ENCODE measurements around the gene KLHL22.
"Not testable (repeated sequence)": the region's sequence is repeated elsewhere in the genome, so short reads cannot be mapped to it uniquely, and the experiment has no call there.

Gene KLHL22

DNA sequence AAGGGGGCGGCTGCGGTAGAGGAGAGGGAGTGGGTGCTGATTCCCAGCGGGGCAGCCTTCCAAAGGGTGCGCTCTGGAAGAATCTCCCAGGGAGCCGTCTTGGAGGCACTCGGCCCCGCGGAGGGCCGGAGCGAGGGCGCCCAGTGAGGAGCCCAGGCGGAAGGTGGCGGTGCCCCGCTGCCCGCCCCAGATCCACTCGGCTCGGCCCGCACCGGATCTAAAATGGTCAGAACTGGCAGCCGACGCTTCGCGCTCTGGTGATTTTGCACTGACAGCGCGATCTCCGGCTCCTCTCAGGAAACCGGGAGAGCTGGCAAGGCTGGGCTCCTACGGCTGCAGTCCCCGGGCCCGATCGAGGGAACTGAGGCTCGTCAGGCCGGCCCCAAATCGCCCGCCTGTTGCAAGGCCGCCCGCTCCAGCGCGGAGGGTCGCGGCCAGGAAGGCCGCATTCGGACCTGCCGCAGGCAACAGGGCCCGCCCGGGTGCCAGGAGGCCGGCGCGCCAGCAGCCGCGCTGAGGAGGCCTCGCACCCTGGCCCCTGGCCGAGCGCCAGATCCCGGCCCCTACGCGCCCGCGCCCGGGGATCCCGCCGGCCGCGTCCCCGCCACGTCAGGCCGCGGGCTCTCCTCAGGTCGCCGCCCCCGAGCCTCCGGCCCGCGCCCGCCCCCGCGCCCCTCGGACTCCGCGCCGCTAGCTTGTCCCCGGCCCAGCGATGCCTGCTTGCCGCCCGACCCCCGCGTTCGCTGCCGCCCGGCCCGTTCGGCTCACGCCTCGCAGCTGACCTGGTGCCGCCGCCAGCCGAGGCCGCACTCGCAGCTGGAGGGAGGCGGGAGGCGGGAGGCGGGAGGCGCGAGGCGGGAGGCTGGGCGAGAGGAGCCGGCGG is at the start of gene KLHL22:
TSS of gene KLHL22 (minus strand) at position 818 of the 883 bp plus-strand sequence. CDS start 6,584 bp downstream, outside the sequence.
- H3K4me1 ChIP-seq (ENCODE audit: control insufficient read depth, insufficient read depth, low read length), result 0 out of 2 replicates have a peak, but pooled peaks cover 4% of the 10 kb centered on the region
- H3K27ac ChIP-seq (ENCODE audit: low read depth, low read length), result peak within 1 kb of the TSS; percentile 87
- H3K36me3 ChIP-seq (ENCODE audit: control insufficient read depth, insufficient read depth, low read length), result peaks cover 3% of the 10 kb centered on the region
- peak within 1 kb of the TSS; percentile 70 for H3K4me3 ChIP-seq (ENCODE audit: low read depth, low read length)
- H3K27me3 ChIP-seq (ENCODE audit: control insufficient read depth, insufficient read depth, low read length), result peaks cover 15% of the 10 kb centered on the region
- peak within 1 kb of the TSS; percentile 15 for H3K9ac ChIP-seq (ENCODE audit: low read depth, low read length)
- no peaks in the 10 kb centered on the region for H3K9me3 ChIP-seq (ENCODE audit: control insufficient read depth, insufficient read depth, low read length)

GRCh38 chr22:20545318-20545634 is 49.7 kb upstream of the KLHL22 start:
- Histone ChIP-seq H3K4me1 (ENCODE audit: control insufficient read depth, insufficient read depth, low read length) (peaks cover 12% of the 10 kb centered on the region; the same call in 1 of the 2 replicates), H3K36me3 (ENCODE audit: control insufficient read depth, insufficient read depth, low read length) (peaks cover 18% of the 10 kb centered on the region)
- H3K27ac ChIP-seq (ENCODE audit: low read depth, low read length); H3K4me3 ChIP-seq (ENCODE audit: low read depth, low read length); H3K27me3 ChIP-seq (ENCODE audit: control insufficient read depth, insufficient read depth, low read length); H3K9me3 ChIP-seq (ENCODE audit: control insufficient read depth, insufficient read depth, low read length); H3K9ac ChIP-seq (ENCODE audit: low read depth, low read length): not testable (repeated sequence)

DNA sequence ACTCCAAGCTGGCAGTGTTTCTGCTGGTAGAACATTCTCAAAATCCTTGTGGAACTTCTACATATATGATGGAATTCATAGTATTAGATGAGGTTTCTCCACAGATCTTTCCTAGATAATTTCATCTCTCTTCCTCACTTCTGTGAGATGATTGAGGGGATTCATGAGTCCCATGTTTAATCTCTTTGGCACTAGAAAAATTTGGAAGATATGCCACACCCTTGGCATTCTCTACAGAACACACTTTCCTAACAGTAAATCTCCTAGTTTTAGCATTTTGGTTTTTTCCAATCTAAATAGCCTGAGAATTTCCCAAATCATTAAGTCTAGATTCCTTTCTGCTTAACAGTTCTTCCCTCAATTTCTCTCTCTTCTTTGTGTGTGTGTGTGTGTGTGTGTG is 47.1 kb upstream of the KLHL22 start:
- no peaks in the 10 kb centered on the region for H3K27me3 ChIP-seq (ENCODE audit: control insufficient read depth, insufficient read depth, low read length)
- no peak overlapping the region for H3K9ac ChIP-seq (ENCODE audit: low read depth, low read length)
- H3K4me1 ChIP-seq (ENCODE audit: control insufficient read depth, insufficient read depth, low read length), result 0 out of 2 replicates have a peak, but pooled peaks cover 4% of the 10 kb centered on the region
- no peaks in the 10 kb centered on the region for H3K9me3 ChIP-seq (ENCODE audit: control insufficient read depth, insufficient read depth, low read length)
- H3K27ac ChIP-seq (ENCODE audit: low read depth, low read length), result no peak overlapping the region
- no peak overlapping the region for H3K4me3 ChIP-seq (ENCODE audit: low read depth, low read length)
- H3K36me3 ChIP-seq (ENCODE audit: control insufficient read depth, insufficient read depth, low read length), result peaks cover 20% of the 10 kb centered on the region

DNA sequence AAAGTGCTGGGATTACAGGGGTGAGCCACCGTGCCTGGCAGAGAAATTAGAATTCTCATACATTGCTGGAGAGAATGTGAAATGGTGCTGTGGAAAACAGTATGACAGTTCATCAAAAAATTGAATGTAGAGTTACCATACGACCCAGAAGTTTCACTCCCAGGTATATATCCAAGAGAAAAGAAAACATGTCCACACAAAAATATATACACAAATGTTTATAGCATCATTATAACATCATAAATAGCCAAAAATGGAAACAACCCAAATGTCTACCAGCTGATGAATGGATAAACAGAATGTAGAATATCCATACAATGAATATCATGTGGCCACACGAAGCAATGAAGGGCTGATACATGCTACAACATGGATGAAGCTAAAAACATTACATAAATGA is 46.5 kb upstream of the KLHL22 start:
- Histone ChIP-seq H3K9ac (ENCODE audit: low read depth, low read length) (no peak overlapping the region), H3K9me3 (ENCODE audit: control insufficient read depth, insufficient read depth, low read length) (no peaks in the 10 kb centered on the region), H3K36me3 (ENCODE audit: control insufficient read depth, insufficient read depth, low read length) (peaks cover 27% of the 10 kb centered on the region), H3K27ac (ENCODE audit: low read depth, low read length) (no peak overlapping the region), H3K4me3 (ENCODE audit: low read depth, low read length) (no peak overlapping the region), H3K27me3 (ENCODE audit: control insufficient read depth, insufficient read depth, low read length) (no peaks in the 10 kb centered on the region), H3K4me1 (ENCODE audit: control insufficient read depth, insufficient read depth, low read length) (0 out of 2 replicates have a peak, but pooled peaks cover 4% of the 10 kb centered on the region)

GRCh38 chr22:20538875-20539274 is 43.3 kb upstream of the KLHL22 start:
- H3K36me3 ChIP-seq (ENCODE audit: control insufficient read depth, insufficient read depth, low read length), result peaks cover 25% of the 10 kb centered on the region
- H3K9me3 ChIP-seq (ENCODE audit: control insufficient read depth, insufficient read depth, low read length); H3K9ac ChIP-seq (ENCODE audit: low read depth, low read length); H3K27ac ChIP-seq (ENCODE audit: low read depth, low read length); H3K27me3 ChIP-seq (ENCODE audit: control insufficient read depth, insufficient read depth, low read length); H3K4me3 ChIP-seq (ENCODE audit: low read depth, low read length); H3K4me1 ChIP-seq (ENCODE audit: control insufficient read depth, insufficient read depth, low read length): not testable (repeated sequence)

- Histone ChIP-seq H3K9ac (ENCODE audit: low read depth, low read length) (no peak overlapping the region), H3K36me3 (ENCODE audit: control insufficient read depth, insufficient read depth, low read length) (peaks cover 27% of the 10 kb centered on the region), H3K4me1 (ENCODE audit: control insufficient read depth, insufficient read depth, low read length) (no peaks in the 10 kb centered on the region), H3K9me3 (ENCODE audit: control insufficient read depth, insufficient read depth, low read length) (no peaks in the 10 kb centered on the region), H3K27me3 (ENCODE audit: control insufficient read depth, insufficient read depth, low read length) (no peaks in the 10 kb centered on the region), H3K4me3 (ENCODE audit: low read depth, low read length) (no peak overlapping the region), H3K27ac (ENCODE audit: low read depth, low read length) (no peak overlapping the region)
These were observed 42.4 kb upstream of the KLHL22 start for GRCh38 chr22:20537983-20538382.

DNA sequence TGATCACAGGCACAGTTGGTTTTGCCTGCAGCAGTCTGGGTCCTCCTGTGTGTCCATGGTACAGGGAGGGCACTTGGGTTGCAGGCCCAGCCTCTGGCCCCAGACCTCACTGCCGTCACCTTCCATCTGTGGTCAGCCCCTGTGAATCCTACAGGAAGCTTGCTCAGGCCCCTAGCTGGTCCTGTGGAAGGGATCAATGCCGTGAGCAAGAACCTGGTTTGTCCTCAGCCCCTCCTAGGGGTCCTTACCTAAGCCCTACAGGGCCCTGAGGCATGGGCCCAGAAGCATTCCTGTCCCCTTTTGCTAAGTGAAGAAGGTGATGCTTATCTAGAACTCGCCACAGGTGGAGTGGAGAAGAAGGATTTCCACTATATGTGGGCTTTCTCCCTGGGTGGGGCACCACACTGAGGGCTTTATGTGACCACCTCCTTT is 41.7 kb upstream of the KLHL22 start:
- Histone ChIP-seq H3K4me1 (ENCODE audit: control insufficient read depth, insufficient read depth, low read length) (no peaks in the 10 kb centered on the region), H3K4me3 (ENCODE audit: low read depth, low read length) (no peak overlapping the region), H3K27ac (ENCODE audit: low read depth, low read length) (no peak overlapping the region), H3K9me3 (ENCODE audit: control insufficient read depth, insufficient read depth, low read length) (no peaks in the 10 kb centered on the region), H3K9ac (ENCODE audit: low read depth, low read length) (no peak overlapping the region), H3K27me3 (ENCODE audit: control insufficient read depth, insufficient read depth, low read length) (no peaks in the 10 kb centered on the region), H3K36me3 (ENCODE audit: control insufficient read depth, insufficient read depth, low read length) (peaks cover 25% of the 10 kb centered on the region)

- Histone ChIP-seq H3K27ac (ENCODE audit: low read depth, low read length) (no peak overlapping the region), H3K9me3 (ENCODE audit: control insufficient read depth, insufficient read depth, low read length) (no peaks in the 10 kb centered on the region), H3K4me1 (ENCODE audit: control insufficient read depth, insufficient read depth, low read length) (no peaks in the 10 kb centered on the region), H3K9ac (ENCODE audit: low read depth, low read length) (no peak overlapping the region), H3K4me3 (ENCODE audit: low read depth, low read length) (no peak overlapping the region), H3K36me3 (ENCODE audit: control insufficient read depth, insufficient read depth, low read length) (peaks cover 19% of the 10 kb centered on the region), H3K27me3 (ENCODE audit: control insufficient read depth, insufficient read depth, low read length) (no peaks in the 10 kb centered on the region)
These were observed 41.2 kb upstream of the KLHL22 start for GRCh38 chr22:20536590-20537324.

- peaks cover 12% of the 10 kb centered on the region for H3K36me3 ChIP-seq (ENCODE audit: control insufficient read depth, insufficient read depth, low read length)
- H3K9ac ChIP-seq (ENCODE audit: low read depth, low read length), result no peak overlapping the region
- H3K4me1 ChIP-seq (ENCODE audit: control insufficient read depth, insufficient read depth, low read length), result peaks cover 9% of the 10 kb centered on the region
- no peaks in the 10 kb centered on the region for H3K27me3 ChIP-seq (ENCODE audit: control insufficient read depth, insufficient read depth, low read length)
- no peaks in the 10 kb centered on the region for H3K9me3 ChIP-seq (ENCODE audit: control insufficient read depth, insufficient read depth, low read length)
- H3K4me3 ChIP-seq (ENCODE audit: low read depth, low read length), result no peak overlapping the region
- H3K27ac ChIP-seq (ENCODE audit: low read depth, low read length), result no peak overlapping the region
These were observed 38.3 kb upstream of the KLHL22 start for GRCh38 chr22:20533879-20534265.

DNA sequence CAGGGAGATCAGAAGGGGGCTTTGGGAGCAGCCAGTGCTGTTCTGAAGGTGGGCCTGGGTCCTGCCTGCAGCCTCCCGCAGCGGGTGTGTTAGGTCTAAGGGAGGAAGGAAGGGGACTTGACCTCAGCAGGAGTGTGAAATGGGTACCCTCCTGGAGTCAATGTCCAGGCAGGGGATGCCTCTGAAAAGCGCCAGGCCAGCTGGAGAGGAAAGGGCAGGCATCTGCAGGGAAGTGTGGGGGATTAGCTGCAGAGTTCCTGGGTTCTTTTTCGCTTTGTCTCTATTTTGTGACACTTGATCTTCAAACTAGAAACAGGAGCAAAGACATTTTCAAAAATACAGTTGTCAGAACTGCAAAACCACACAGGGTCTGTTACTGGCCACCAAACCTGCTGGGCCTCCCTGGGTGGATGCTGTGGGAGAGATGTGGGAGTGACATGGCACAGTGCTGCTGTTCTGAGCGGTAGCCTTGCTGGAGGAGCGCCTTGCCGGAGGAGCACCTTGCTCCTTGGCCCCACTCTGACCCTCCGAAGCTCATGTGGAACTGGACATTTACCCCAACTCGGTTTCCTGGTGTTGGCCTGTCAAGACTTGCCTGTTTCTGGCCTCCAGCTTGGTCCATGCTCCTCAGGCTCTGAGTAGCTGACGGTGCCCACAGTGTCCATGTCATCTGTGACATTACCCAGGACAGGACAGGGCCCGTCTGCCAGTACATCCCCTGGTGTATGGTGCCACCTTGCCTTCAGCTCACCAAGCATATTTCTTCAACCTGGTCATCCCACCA is 37.7 kb upstream of the KLHL22 start:
- H3K9ac ChIP-seq (ENCODE audit: low read depth, low read length), result peak overlapping the region; percentile 24; the same call in 1 of the 2 replicates
- H3K27me3 ChIP-seq (ENCODE audit: control insufficient read depth, insufficient read depth, low read length), result no peaks in the 10 kb centered on the region
- no peaks in the 10 kb centered on the region for H3K9me3 ChIP-seq (ENCODE audit: control insufficient read depth, insufficient read depth, low read length)
- H3K27ac ChIP-seq (ENCODE audit: low read depth, low read length), result no peak overlapping the region
- H3K4me3 ChIP-seq (ENCODE audit: low read depth, low read length), result no peak overlapping the region
- peaks cover 9% of the 10 kb centered on the region for H3K4me1 ChIP-seq (ENCODE audit: control insufficient read depth, insufficient read depth, low read length)
- H3K36me3 ChIP-seq (ENCODE audit: control insufficient read depth, insufficient read depth, low read length), result peaks cover 17% of the 10 kb centered on the region
